ENCODE data around the gene RAB23. TPM values are rescaled to one million over a fixed set of nuclear protein-coding genes. Genes with fewer than 3 reads are reported as not detected.

Gene RAB23
- total and polyA plus RNA-seq, 2 donors (not counting 3 experiments of a cell fraction or from before 2014, with no cell fraction given), result 3.4 to 9.4 TPM

DNA sequence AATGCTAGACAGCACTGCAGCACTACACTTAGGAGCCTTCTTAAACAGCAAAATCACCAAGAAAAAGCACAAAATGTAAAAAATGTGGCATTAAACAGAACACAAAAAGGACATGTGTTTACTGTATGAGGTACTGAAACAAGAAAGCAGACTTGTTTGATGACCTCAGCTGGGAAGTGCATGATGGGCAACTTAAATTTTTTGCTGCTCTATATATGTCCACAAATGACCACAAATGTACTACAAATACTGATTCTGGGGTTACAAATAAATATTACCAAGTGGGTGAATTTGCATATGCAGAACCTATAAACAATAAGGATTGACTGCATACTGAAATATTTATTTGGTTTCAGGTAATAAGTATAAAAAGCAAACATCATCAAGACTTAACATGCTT lies 13.1 kb downstream of the RAB23 start:
- no TSS peak for BruUV-seq (replicated peaks)
- Histone ChIP-seq H3K9ac (replicated peaks; ENCODE audit: extremely low read depth, insufficient read depth, low read length) (no peak overlapping the region), H3K4me2 (ENCODE audit: insufficient read depth, low read length) (no peak overlapping the region), H3K27ac (ENCODE audit: insufficient read depth, low read depth, low read length) (no peak overlapping the region), H3K79me2 (ENCODE audit: control insufficient read depth, insufficient read depth, low read length) (peaks cover 8% of the 10 kb centered on the region), H3K36me3 (ENCODE audit: control insufficient read depth in 2 of 2, extremely low read depth in 1 of 2, insufficient read depth in 2 of 2, low read length in 2 of 2) (no peaks in the 10 kb centered on the region), H3K27me3 (ENCODE audit: control insufficient read depth in 2 of 2, insufficient read depth in 2 of 2, low read length in 2 of 2) (no peaks in the 10 kb centered on the region), H3K4me1 (ENCODE audit: control insufficient read depth, extremely low read depth, insufficient read depth, low read length) (no peaks in the 10 kb centered on the region), H4K20me1 (replicated peaks; ENCODE audit: control insufficient read depth, extremely low read depth, insufficient read depth, low read length) (no peaks in the 10 kb centered on the region), H3K9me3 (replicated peaks; ENCODE audit: control insufficient read depth, insufficient read depth, low read length) (no peaks in the 10 kb centered on the region), H3K9me1 (replicated peaks; ENCODE audit: control insufficient read depth, extremely low read depth, insufficient read depth, low read length) (no peaks in the 10 kb centered on the region), H3K4me3 (replicated peaks in 1 of 3; ENCODE audit: insufficient read depth in 1 of 3, low read depth in 1 of 3, low read length in 3 of 3) (no peak overlapping the region), H2AFZ (ENCODE audit: low read depth, low read length) (no peak overlapping the region)
- DNase-seq (ENCODE audit: low read depth, low spot score) (no peak), FAIRE-seq (no peak)
- no peak for TF ChIP-seq FOS (IDR thresholded peaks at IDR 0.05; ENCODE audit: borderline replicate concordance, insufficient read depth, low read length)
- no peak for TF ChIP-seq JUN (IDR thresholded peaks at IDR 0.05; ENCODE audit: borderline replicate concordance, insufficient read depth, insufficient read length, low read depth)
- TF ChIP-seq CTCF (IDR thresholded peaks at IDR 0.05; ENCODE audit: extremely low read depth in 1 of 2, insufficient read depth in 1 of 2, low read depth in 1 of 2, low read length in 2 of 2), result no peak
- no peak for TF ChIP-seq POLR2AphosphoS5 (IDR thresholded peaks at IDR 0.05; ENCODE audit: insufficient read depth, low read depth, low read length)
- no peak for TF ChIP-seq MAX (IDR thresholded peaks at IDR 0.05; ENCODE audit: insufficient read depth, insufficient read length)
- no peak for TF ChIP-seq GATA2 (IDR thresholded peaks at IDR 0.05; ENCODE audit: insufficient read depth, insufficient read length, low read depth, low read length)
- no peak for TF ChIP-seq POLR2A (IDR thresholded peaks at IDR 0.05; ENCODE audit: low read depth, low read length)
- no peak for TF ChIP-seq MYC (IDR thresholded peaks at IDR 0.05; ENCODE audit: low read depth, low read length)
- TF ChIP-seq EZH2 (IDR thresholded peaks at IDR 0.05; ENCODE audit: borderline replicate concordance, low read depth, low read length, severe bottlenecking), result no peak
- intact Hi-C loops (cut with micrococcal nuclease), result no loop called here
- dilution Hi-C loops (cut with MboI; ENCODE audit: extremely low pct_ligation_motif_present, low sequenced_read_pairs), result no loop called here
- POLR2A ChIA-PET, result no interaction called here
- CTCF ChIA-PET, result interaction anchor here (1.4 kb wide), 1 partner anchor 12 kb away, joined by 5 read pairs; the partner anchor contains the start of gene RAB23
